ENCODE measurements around the gene PFN3.

The PFN3 gene, protein sequence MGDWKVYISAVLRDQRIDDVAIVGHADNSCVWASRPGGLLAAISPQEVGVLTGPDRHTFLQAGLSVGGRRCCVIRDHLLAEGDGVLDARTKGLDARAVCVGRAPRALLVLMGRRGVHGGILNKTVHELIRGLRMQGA

GRCh38 chr5:177399997-177400868 is at the start of gene PFN3:
PFN3 (minus strand) TSS chr5:177400661; CDS start chr5:177400576, 85 bp downstream.
- intact Hi-C loops (cut with DNase I), result loop anchor here (5.0 kb wide), 1 partner anchor 97 kb away; the partner anchor contains the start of gene PDLIM7
- DNase-seq, result peak in 2 of 10 donors; percentile 76 to 79

GRCh38 chr5:177449140-177450061 is 48.9 kb upstream of the PFN3 start:
- no peak for DNase-seq
- intact Hi-C loops (cut with DNase I), result loop anchor here (5.0 to 10.0 kb wide), 2 partner anchors 135 to 317 kb away; partner anchors contain the start of genes MXD3 and NSD1

GRCh38 chr5:177448244-177448950 is 47.9 kb upstream of the PFN3 start:
- intact Hi-C loops (cut with DNase I), result loop anchor here (5.0 kb wide), 1 partner anchor 316 kb away; the partner anchor contains the start of gene NSD1
- no peak for DNase-seq

GRCh38 chr5:177447611-177448243 is 47.3 kb upstream of the PFN3 start:
- peak; percentile 73 to 98 (median 86) for DNase-seq
- intact Hi-C loops (cut with DNase I), result loop anchor here (2.0 to 5.0 kb wide), 2 partner anchors 45 to 315 kb away; partner anchors contain the start of gene NSD1

DNA sequence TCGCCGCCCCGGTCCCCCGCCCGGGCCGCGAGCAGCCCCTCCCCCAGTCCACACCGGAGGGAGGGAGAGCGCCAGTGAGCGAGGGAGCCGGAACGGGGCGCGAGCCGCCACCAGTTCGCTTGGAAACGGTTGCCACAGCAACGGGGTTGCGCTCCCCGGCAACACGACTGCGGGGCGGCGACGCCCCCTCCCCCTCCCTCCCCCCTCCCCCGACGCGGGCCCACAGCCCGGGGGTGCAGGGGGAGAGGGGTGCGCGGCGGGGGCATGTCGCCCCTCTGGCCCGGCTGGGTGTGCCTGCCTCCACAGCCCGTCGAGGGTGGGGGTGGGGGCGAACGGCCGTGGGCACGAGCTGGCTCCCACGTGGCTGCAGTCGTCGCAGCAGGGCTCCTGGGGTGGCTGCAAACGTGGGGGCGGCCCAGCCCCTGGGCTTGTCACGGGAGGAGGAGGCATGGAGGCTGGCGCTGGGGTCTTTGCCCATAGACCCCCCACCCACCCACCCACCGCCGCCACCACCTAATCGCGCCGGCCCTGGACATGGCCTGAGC is 46.7 kb upstream of the PFN3 start:
- DNase-seq, result peak in 9 of 10 donors; percentile 54 to 95 (median 77)

GRCh38 chr5:177446200-177447065 is 46.0 kb upstream of the PFN3 start, which contains the start of gene PRR7:
PRR7 (plus strand) TSS chr5:177446814; CDS start chr5:177455068, 8,254 bp downstream.
- intact Hi-C loops (cut with DNase I), result loop anchor here (2.0 to 5.0 kb wide), 2 partner anchors 44 to 314 kb away; partner anchors contain the start of gene NSD1
- peak in 9 of 10 donors; percentile 59 to 97 (median 76) for DNase-seq

More for the DNA sequence above, 46.7 kb upstream of the PFN3 start:
- intact Hi-C loops (cut with DNase I), result loop anchor here (2.0 to 5.0 kb wide), 2 partner anchors 44 to 315 kb away; partner anchors contain the start of gene NSD1

DNA sequence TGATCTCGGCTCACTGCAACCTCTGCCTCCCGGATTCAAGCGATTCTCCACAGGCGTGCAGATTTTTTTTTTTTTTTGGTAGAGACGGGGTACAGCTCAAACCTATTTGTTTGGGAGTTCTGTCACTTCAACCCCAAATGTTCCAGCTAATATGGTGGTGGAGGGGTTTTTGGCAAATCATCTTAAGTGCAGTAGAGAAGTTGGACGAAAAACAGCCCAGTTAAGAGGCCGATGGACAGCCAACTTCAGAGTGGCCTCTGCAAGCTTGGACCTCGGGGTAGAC is 45.4 kb upstream of the PFN3 start:
- intact Hi-C loops (cut with DNase I), result loop anchor here (2.0 to 5.0 kb wide), 2 partner anchors 43 to 314 kb away; partner anchors contain the start of gene NSD1
- DNase-seq, result no peak

DNA sequence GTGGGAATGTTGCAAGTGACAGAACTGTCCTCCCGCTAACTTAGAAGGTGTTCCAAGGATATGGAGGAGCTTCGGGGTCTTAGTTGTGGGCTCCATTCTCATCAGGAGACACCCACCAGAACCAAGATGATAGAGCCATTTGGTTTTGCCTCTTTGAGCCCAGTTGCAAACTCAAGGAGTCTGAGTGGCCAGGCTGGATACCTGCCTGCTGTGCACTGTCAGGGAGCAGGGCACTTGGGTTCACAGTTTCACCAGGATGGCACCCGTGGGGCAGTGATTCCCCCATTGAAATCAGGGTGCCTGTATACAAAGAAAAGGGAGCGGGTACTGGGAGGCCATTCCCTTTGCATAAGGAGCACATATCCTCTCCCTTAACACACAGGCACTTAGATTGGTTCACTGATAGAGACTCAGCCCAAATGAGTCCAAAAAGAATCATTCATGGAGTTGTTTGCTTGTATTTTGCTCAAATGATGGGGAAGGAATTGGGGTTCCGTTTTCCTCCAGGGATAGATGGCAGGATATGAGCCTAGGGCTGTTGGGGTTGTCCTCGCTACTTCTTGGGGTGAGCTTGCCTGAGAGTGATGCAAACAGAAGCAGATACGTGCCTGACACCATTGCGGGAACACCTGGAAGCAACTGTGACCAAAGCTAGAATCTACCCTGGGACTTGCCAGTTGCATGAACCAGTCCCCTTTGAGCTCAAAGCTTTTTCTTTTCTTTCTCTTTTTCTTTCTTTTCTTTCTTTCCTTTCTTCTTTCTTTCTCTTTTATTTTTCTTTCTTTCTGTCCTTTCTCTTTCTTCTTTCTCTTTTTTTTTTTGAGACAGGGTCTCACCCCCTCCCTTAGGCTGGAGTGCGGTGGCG is 44.8 kb upstream of the PFN3 start:
- intact Hi-C loops (cut with DNase I), result loop anchor here (5.0 kb wide), 1 partner anchor 313 kb away; the partner anchor contains the start of gene NSD1
- no peak for DNase-seq

DNA sequence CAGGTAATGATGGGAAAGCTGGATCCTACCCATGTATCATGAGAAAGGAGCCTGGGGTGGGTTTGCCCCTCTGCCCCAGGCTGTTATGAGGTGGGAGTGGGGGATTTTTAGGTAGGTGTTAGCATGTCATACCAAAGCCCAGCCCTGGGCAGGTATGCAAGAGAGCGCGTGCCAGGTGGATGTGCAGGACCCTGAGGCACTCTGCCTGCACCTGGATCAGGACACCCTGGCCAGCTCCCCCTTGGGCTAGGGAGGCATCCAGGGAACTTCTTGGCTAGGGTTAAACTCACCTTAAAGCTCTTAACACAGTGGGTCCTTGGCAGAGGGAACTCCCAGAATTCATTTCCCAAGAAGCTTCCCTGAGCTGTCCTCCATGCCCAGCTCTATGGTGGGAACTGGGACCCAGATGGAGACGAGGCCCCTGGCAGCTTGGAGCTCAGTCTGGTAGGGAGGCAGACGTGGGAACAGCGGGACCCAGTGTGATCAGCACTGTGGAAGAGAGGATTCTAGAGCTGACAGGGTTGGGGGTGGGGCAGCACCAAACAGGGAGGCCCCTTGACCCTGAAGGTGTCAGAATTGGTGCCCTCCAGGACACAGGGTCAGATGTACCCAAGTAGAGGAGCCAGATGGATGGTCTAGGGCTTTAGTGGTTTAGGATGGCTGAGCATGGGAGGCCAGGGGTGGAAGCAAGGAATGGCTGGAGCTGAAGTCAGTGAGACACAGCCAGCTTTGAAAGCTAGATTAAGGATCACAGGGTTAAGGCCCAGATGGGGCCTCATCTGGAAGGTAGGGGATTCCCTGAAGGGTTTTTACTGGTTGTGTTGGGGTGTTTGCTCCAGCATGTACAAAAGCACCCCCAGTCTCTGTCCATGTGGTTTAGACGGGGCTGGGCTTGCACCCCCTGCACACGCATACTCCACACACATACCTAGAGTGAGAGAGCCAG is 43.9 kb upstream of the PFN3 start:
- DNase-seq, result no peak
- intact Hi-C loops (cut with DNase I), result loop anchor here (5.0 kb wide), 1 partner anchor 312 kb away; the partner anchor contains the start of gene NSD1

DNA sequence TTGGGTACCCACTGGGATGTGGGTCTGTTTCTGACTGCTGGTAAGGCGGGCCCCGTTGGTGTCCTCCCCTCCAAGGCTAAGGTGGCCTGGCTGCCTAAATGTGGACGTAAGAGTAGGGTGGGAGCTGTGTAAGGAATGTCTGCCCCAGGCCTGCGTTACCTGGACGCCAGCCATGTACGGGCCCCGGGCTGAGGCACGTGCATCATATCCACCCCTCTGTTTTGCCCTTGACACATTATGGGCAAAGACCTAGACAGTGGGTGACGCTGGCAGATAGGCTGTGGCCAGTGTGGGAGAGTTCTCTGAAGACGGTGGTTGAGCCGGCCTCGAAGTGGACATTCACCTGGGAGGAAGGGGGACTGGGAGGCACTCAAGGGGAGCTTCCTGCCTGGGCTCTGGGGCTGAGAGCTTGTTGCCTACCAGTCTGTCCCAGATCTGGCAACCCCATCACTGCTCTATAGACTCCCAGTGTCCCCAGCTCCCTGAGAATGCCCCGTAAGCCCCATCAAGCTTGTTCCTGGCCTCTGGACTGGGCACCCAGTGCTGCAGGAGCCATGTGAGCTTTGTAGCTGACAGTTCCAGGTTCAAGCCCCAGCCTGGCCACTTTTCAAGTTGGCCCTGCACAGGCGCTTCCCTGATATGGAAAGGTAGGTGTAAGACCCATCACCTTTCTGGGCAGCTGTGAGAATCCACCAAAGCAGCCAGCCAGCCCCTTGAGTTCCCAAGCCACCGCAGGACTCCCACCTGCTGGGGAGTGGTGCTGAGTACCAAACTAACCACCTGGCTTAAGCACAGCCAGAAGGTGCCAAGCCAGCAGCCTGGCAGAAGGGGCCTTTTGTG is 42.9 kb upstream of the PFN3 start:
- DNase-seq, result no peak
- intact Hi-C loops (cut with DNase I), result no loop called here

GRCh38 chr5:177442066-177442826 is 41.8 kb upstream of the PFN3 start:
- intact Hi-C loops (cut with DNase I), result no loop called here
- DNase-seq, result peak in 2 of 10 donors; percentile 74 to 75

- no peak for DNase-seq
- intact Hi-C loops (cut with DNase I), result no loop called here
Observed at GRCh38 chr5:177440990-177441780, 40.7 kb upstream of the PFN3 start.
